ENCODE measurements around the gene SMIM22.
A peak's percentile ranks its signal among the peaks of the same experiment; 100 is the strongest.

Gene SMIM22, protein sequence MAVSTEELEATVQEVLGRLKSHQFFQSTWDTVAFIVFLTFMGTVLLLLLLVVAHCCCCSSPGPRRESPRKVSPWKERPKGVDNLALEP

DNA sequence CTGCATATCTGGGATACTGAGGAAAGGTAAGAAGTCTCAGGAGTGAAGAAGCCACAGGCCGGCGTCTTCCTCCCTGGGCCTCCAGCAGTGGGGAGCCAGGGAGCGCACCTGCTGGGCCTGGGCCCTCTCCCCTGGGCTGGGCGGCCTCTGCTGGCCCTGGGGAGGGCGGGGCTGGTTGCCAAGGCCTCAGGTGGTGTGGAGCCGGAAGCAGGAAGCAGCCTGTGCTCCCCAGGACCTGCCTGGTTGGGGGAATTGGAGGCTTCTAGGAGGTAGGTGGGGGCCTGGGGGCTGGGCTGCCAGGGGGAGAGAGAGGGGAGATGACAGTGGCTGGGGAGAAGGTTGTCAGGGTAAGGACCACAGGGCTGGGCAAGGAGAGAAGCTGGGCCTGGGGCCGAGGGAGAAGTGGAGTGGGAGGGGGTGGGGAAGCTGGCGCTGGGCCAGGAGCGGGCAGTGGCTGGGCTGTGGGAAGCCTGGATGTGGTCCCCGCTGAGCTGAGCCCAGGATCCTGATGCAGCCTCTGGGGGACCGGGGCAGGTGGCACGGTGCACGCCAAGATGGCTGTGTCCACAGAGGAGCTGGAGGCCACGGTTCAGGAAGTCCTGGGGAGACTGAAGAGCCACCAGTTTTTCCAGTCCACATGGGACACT, at the start of gene SMIM22:
Gene SMIM22 (plus strand): TSS at position 189 of the 647 bp plus-strand sequence. CDS start 366 bp downstream, at position 555.
- in situ Hi-C loops (cut with HindIII; ENCODE audit: low pct_ligation_motif_present, low pct_unique_long_range_greater_than_20kb, low sequenced_read_pairs), result no loop called here
- no peak for DNase-seq

DNA sequence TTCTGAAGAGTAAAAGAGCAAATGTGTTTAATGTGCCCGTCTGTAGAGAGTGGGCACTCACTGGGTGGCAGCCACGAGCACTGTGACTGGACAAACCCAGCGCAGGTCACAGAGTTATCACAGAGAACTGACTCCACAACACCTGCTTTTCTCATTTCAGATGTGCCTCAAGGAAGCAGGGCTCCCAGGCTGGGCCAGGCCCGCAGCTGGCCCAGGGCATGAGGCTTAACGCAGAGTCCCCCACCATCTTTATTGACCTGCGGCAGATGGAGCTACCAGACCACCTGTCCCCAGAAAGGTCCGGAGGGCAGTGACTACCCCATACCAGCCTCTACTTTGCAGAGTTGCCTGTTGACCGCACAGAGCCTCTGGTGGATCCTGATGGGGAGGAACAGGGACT, 49.0 kb upstream of the SMIM22 start:
- DNase-seq, result no peak
- in situ Hi-C loops (cut with HindIII; ENCODE audit: low pct_ligation_motif_present, low pct_unique_long_range_greater_than_20kb, low sequenced_read_pairs), result no loop called here

DNA sequence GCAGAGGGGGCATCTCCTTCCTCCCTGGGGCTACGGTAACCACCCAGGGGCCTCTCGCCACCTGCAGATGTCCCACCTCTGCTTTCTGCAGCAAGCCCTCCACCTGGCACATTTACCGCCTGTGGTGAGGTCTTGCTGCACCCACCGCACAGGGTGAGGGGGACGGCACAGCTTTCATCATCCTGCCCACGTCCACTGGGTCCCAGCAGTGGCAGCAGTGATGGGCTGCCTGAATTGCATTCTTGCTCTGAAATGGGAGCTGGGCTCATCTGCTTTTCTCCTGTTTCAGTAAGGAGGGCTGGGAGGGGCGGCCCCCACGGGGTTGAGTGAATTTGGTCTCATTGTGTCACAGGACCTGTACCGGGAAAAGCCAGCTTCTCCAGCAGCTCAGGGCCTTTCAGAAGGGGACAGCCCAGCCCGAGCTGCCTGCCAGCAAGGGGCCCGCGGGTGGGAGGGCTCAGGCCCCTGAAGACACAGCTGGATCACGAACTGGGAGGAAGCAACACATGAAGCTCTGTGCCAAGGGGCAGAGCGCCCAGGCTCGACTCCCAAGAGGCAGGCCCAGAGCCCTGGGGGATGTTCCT, 48.1 kb upstream of the SMIM22 start:
- in situ Hi-C loops (cut with HindIII; ENCODE audit: low pct_ligation_motif_present, low pct_unique_long_range_greater_than_20kb, low sequenced_read_pairs), result no loop called here
- no peak for DNase-seq

DNA sequence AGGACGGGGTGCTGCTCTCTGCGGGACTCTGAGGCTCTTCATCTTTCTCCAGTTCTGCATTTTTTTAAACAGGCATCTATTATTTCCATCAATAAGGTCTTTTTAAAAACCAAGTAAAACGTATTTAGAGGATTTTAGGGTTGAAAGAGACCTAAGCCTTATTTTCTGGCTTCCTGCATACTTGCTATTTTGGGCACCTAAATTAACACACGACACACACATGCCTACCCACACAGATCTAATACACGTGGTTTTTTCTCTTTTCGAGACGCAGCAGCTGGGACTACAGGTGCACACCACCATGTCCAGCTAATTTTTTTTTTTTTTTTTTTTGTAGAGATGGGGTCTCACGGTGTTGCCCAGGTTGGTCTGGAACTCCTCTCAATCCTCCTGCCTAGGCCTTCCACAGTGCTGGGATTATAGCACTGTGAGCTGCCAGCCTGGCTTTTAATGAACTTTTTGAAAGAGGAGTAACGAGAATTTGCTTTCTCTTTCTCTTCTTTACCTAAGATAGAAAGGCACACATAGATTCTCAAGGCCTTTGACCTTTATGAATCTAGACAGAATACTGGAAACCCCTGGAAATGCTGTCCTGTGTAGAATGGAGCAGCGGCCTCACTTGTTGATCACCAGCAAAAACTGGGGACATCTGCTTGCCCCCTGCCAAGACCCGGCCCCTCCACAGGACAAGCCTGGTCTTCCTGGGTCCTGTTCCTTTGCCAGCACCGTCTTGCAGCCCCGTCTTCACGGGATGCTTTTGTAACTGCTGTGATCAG, 47.1 kb upstream of the SMIM22 start:
- in situ Hi-C loops (cut with HindIII; ENCODE audit: low pct_ligation_motif_present, low pct_unique_long_range_greater_than_20kb, low sequenced_read_pairs), result no loop called here
- DNase-seq, result no peak

DNA sequence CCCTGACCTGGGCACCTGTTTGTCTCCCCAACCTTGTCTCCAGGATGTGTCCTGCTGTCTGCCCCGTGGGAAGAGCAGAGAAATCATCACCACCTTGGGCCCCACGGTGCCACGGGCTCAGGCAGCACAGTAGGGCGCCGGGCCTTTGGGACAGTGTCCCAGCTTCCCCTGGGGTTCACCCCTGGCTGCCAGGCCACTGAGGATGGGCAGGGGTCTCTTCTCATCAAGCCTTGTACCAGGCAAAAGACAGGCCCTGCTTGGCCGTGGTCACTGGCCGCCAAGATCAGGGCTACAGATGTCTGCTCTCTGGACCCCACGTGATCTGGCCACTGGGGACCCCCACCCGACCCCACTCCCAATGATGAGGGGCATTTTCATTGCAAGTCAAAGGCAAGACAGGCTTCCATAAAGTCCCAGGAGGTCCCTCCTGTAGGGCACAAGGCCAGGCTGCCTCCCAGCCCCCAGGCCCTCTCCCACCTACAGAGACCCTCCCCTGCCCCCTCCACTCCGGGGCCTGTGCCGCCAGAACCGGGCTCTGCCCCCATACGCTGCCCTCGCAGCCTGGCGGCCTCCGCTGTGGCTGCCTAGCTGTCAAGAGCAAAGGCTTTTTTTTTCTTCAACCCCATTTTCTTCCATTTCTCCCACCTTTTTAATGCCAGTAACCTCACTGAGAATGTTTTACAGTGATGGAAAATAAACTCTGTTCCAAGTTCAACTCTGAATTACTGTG, 46.3 kb upstream of the SMIM22 start:
- in situ Hi-C loops (cut with HindIII; ENCODE audit: low pct_ligation_motif_present, low pct_unique_long_range_greater_than_20kb, low sequenced_read_pairs), result no loop called here

DNA sequence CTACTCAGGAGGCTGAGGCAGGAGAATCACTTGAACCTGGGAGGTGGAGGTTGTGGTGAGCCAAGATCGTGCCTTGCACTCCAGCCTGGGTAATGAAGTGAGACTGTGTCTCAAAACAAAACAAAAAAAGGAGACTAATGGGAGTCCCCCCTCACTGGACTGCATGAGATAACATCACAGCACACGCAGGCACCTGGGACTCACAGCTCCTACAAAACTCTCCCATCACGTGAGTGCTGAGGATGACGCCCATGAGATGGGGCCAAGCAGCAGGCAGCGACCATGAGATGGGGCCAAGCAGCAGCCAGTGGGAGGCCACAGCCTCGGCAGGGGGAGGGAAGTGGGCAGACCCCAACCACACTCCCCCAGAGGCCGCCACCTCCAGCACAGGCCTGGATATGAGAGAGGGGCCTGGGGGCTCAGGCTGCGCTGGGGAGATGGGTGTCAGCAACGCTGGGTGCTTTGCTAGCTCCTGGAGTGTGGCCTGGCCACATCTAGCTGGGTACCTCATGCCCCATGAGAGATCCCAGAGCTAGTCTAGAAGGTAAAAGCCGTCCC, 45.4 kb upstream of the SMIM22 start:
- in situ Hi-C loops (cut with HindIII; ENCODE audit: low pct_ligation_motif_present, low pct_unique_long_range_greater_than_20kb, low sequenced_read_pairs), result no loop called here
- DNase-seq, result no peak

More for the DNA sequence above, 46.3 kb upstream of the SMIM22 start:
- no peak for DNase-seq

DNA sequence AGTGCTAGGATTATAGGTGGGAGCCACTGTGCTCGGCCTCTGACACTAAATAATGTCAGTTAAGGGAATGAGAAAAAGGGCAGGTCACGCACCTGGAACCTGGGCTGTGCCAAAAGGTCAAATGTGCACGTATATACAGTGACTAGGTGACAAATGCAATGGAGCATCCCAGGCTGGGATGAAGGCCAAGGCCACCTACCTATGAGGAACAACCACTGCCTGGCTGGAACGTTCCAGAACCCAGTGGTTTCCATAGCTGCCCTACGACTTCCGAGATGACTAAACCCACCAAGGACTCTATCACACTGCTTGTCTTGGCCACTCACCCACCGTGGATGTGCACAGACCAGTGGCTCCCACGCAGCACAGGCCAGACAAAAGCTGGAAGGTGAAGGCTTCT, 44.3 kb upstream of the SMIM22 start:
- in situ Hi-C loops (cut with HindIII; ENCODE audit: low pct_ligation_motif_present, low pct_unique_long_range_greater_than_20kb, low sequenced_read_pairs), result no loop called here
- no peak for DNase-seq

DNA sequence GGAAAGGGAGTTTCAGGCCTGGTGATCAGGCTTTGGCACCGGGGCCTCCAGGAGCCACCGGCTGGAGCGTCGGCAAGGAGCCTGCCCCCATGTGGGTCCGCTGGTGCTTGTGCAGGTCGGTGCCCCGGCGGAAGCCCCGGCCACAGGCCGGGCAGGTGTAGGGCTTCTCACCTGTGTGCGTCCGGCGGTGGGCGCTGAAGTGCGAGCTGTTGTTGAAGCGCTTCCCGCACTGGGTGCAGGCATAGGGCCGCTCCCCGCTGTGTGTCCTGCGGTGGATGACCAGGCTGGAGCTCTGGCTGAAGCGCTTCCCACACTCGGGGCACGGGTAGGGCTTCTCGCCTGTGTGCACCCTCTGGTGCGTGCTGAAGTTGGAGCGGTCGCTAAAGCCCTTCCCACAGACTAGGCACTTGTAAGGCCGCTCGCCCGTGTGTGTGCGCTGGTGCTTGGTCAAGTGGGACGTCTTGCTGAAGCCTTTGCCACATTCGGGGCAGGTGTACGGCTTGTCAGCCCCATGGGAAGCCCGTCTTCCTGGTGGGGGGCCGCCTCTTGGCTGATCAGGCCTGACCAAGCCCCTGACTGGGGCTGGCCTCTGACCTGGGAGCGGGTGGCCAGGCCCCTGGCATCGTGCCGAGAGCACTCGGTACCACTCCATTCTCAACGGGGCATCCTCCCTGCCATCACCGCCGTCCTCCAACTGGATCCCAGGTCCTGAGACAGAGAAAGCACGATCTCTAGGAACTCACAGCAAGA, 42.6 kb upstream of the SMIM22 start:
- in situ Hi-C loops (cut with HindIII; ENCODE audit: low pct_ligation_motif_present, low pct_unique_long_range_greater_than_20kb, low sequenced_read_pairs), result no loop called here

DNA sequence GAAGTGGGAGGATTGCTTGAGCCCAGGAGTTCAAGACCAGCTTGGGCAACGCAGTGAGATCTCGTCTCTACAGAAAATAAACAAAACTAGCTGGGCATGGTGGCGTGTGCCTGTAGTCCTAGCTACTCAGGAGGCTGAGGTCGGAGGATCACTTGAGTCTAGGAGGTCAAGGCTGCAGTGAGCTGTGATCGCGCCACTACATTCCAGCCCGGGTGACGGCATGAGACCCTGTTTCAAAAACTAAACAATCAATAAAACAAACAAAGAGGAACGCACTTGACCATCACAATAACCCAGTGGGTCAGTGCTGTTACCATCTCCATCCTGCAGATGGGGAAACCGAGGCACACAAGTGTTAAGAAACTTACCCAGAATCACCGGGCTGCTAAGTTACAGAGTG, 41.9 kb upstream of the SMIM22 start:
- in situ Hi-C loops (cut with HindIII; ENCODE audit: low pct_ligation_motif_present, low pct_unique_long_range_greater_than_20kb, low sequenced_read_pairs), result no loop called here
- no peak for DNase-seq

More for the DNA sequence above, 42.6 kb upstream of the SMIM22 start:
- no peak for DNase-seq

DNA sequence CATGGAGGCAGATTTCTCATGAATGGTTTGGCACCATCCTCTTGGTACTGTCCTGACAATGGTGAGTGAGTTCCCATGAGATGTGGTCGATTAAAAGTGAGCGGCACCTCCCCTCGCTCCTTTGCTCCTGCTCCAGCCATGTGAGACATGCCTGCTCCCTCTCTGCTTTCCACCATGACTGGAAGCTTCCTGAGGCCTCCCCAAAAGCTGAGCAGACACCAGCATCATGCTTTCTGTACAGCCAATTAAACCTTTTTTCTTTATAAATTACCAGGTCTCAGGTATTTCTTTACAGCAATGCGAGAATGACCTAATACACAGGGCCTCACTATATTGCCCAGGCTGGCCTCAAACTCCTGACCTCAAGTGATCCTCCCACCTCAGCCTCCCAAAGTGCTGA, 40.3 kb upstream of the SMIM22 start:
- in situ Hi-C loops (cut with HindIII; ENCODE audit: low pct_ligation_motif_present, low pct_unique_long_range_greater_than_20kb, low sequenced_read_pairs), result no loop called here
- no peak for DNase-seq

DNA sequence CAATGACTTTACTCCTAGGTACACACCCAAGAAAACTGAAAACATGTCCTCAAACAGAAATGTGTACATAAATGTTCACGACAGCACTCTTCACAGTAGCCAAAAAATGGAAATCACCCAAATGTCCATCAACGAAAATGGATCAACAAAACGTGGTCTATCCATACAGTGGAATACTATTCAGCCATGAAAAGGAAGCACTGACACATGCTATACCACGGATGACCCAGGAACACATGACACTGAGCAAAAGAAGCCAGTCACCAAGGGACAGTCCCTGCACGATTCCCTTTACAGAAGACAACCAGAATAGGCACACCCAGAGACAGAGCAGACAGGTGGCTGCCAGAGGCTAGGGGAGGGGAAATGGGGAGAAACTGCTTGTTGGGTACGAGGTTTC, 39.5 kb upstream of the SMIM22 start:
- DNase-seq, result no peak
- in situ Hi-C loops (cut with HindIII; ENCODE audit: low pct_ligation_motif_present, low pct_unique_long_range_greater_than_20kb, low sequenced_read_pairs), result no loop called here

DNA sequence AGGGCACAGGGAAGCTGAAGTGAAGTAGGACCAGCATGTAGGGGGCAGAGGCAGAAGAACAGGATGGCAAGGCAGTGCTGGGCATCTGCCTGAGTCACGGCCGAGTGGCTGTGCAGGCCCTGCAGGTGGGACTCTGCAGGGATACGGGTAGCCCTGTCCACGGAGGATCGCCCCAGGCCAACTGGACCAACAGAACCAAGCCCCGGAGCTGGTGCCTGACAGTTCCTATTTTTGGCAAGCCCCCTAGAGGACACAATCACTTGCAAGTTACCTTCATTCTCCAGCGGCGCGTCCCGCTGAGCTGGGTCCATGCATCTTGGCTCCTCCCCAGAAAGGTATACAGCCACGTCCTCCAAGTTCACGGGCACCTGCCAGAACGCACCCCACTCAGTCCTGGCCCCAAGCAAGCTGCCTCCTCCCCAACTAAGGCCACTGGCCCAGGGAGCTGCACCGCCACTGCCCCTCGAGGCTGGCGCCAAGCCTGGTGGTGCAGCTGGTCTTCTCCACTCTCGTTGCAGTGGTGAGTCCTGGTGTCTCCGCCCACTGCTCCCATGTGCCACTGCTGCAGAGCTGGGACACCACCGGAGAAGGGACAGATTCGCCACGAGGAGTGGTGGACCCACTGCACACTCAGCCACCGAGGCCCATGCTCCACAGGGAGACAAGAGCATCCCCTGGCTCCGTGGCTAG, 34.8 kb upstream of the SMIM22 start:
- in situ Hi-C loops (cut with HindIII; ENCODE audit: low pct_ligation_motif_present, low pct_unique_long_range_greater_than_20kb, low sequenced_read_pairs), result no loop called here
- DNase-seq, result no peak

DNA sequence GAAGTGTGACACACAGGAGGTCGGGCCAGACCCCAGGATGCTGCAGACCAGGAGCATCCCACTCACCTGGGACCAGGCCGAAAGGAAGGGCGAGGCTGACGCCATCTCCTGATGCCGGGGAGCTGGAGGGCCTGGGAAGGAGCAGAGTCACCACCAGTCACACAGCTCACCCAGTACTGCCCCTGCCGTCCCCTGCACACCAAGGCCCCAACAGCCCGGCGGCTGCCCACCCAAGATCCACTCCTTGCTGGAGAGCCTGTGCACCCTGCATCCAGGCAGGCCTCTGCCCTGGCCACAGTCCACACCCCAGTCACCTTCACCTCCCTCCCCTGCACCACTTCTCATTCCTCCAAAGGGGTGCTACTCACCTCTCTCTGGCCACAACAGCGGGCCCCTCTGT, 33.0 kb upstream of the SMIM22 start:
- in situ Hi-C loops (cut with HindIII; ENCODE audit: low pct_ligation_motif_present, low pct_unique_long_range_greater_than_20kb, low sequenced_read_pairs), result no loop called here
- no peak for DNase-seq

DNA sequence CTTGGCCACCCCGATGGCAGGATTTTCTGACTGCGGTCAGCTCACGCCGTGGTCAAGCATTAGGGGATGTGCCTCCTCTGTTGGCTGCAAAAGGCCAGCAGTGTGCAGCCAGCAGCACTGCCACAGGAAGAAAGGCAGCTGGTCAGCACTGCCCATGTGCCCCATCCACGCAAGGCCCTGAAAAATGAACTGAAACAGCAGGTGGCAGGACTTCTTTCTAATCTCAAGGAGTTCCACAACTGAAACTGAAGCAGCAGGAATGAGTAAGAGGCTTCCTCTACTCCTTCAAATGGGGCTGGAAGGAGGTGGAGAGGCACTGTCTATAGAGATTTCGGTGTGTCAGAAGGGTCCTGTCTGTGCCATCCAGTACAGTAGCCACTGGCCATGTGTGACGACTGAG, 31.4 kb upstream of the SMIM22 start:
- in situ Hi-C loops (cut with HindIII; ENCODE audit: low pct_ligation_motif_present, low pct_unique_long_range_greater_than_20kb, low sequenced_read_pairs), result no loop called here
- no peak for DNase-seq

DNA sequence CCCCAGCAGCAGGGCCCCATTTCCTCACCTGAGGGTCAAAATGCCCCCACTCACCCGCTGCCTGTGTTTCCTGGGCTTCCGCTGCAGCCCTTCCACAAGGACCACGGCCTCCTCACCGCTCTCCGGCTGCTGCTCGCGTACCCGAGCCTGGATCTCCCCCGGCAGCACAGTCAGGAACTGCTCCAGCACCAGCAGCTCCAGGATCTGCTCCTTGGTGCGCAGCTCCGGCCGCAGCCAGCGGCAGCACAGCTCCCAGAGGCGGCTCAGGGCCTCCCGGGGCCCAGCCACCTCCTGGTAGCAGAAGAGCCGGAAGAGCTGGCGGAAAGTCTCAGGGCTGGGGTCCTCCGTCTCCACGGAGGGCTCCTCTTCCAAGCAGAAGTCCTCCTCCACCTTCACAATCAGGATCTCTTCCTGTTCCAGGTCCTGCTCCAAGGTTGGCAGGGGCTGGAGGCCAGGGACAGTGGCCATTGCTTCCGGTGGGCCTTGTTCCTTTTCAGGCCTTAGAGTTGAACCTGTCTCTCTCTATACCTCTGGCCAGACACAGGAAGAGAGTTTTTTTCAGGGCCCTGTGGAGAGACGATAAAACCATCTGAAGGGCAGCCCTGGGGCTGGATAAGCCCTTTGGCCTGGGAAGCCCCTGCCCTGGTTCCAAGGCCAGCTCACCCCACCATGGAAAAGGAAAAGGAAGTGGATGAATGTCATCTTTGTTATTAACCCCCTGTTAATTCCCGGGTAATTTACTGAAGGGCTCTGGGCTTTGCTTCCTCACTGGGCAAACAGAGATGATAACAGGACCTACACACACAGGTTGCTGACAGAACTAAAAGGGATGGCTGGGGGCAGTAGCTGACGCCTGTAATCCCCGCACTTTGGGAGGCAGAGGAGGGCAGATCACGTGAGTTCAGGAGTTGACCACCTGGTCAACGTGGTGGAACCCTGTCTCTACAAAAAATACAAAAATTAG, 29.4 kb upstream of the SMIM22 start:
- no peak for DNase-seq
- in situ Hi-C loops (cut with HindIII; ENCODE audit: low pct_ligation_motif_present, low pct_unique_long_range_greater_than_20kb, low sequenced_read_pairs), result no loop called here

DNA sequence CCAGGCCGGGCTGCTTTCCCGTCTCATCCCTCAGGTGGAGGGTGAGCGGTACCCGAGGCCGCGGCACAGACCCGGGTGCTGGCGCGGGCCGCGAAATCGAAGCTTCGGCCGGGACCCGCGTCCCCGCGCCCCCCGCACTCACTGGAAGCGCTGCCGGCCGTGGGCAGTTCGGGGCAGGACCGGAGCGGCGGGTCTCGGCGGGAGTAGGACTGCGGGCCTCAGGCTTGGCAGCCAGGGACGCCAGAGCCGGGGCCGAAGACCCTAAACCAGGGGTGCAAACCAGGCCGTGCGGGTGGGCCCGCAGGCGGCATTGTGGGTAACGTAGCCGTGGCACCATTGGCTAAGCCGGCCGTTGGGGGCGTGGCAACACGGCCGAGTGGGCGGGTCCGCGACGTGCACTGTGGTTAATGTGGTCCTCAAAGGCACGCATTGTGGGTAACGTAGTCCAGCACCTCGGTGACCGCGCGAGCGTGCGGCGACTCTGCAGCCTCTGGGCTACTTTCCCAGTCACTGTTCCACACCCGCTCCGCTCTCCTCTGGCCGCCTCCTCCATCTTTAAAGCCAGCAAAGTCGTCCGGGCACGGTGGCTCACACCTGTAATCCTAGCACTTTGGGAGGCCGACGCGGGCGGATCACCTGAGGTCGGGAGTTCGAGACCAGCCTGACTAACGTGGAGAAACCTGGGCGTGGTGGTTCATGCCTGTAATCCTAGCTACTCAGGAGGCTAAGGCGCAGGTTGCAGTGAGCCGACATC, 28.1 kb upstream of the SMIM22 start, which contains the start of gene ZNF500:
Gene ZNF500 (minus strand): TSS at position 288 of the 754 bp plus-strand sequence. CDS start 1,184 bp downstream, outside the sequence.
- in situ Hi-C loops (cut with HindIII; ENCODE audit: low pct_ligation_motif_present, low pct_unique_long_range_greater_than_20kb, low sequenced_read_pairs), result no loop called here
- DNase-seq, result peak; percentile 97

All from ACHN (cell line).